ENCODE data around the gene ASB10.

The ASB10 gene

GRCh38 chr7:151189038-151189437 is 2.0 kb upstream of the ASB10 start:
- H4K12ac ChIP-seq (ENCODE audit: low read depth, low read length): no peak overlapping the region
- H3K4me3 ChIP-seq (ENCODE audit: low read depth, low read length): no peak overlapping the region
- no peak overlapping the region for H3K4ac ChIP-seq (ENCODE audit: low read depth, low read length)
- no peak overlapping the region for H3K27ac ChIP-seq (ENCODE audit: low read depth, low read length)
- no peaks in the 10 kb centered on the region for H3K4me1 ChIP-seq (ENCODE audit: control insufficient read depth in 1 of 2, insufficient read depth in 2 of 2, low read length in 2 of 2)
- no peak overlapping the region for H3K4me2 ChIP-seq (ENCODE audit: low read length)
- no peaks in the 10 kb centered on the region for H3K9me3 ChIP-seq (ENCODE audit: insufficient read depth, low read depth, low read length)
- H3K14ac ChIP-seq (ENCODE audit: low read length): no peak overlapping the region
- no peaks in the 10 kb centered on the region for H3K27me3 ChIP-seq (ENCODE audit: insufficient read depth, low read length)
- H3K9ac ChIP-seq (ENCODE audit: low read length): no peak overlapping the region
- H3K18ac ChIP-seq (ENCODE audit: low read length): no peak overlapping the region
- no peaks in the 10 kb centered on the region for H3K79me2 ChIP-seq (ENCODE audit: control insufficient read depth, insufficient read depth, low read length, poor library complexity)
- no peak overlapping the region for H4K91ac ChIP-seq (ENCODE audit: low read depth, low read length)
- no peak overlapping the region for H4K8ac ChIP-seq (ENCODE audit: low read depth, low read length)
- no peaks in the 10 kb centered on the region for H3K79me1 ChIP-seq (ENCODE audit: low read length)
- H3K23ac ChIP-seq (ENCODE audit: low read length): no peak overlapping the region
- H2BK5ac ChIP-seq (ENCODE audit: low read depth, low read length, poor library complexity): no peak overlapping the region
- DNase-seq: no peak
- H3K36me3 ChIP-seq (ENCODE audit: control insufficient read depth in 1 of 2, insufficient read depth in 2 of 2, low read length in 2 of 2): no peaks in the 10 kb centered on the region
- no peak overlapping the region for H2BK120ac ChIP-seq (ENCODE audit: insufficient read depth, low read length, poor library complexity)
- no CpG with 5 or more reads among the region's 4 CpGs for WGBS (ENCODE audit: extremely low coverage, insufficient coverage, insufficient read length)
- no peak overlapping the region for H2AFZ ChIP-seq (ENCODE audit: insufficient read depth, low read length, poor library complexity)
- no peak overlapping the region for H2AK5ac ChIP-seq (ENCODE audit: low read length)
- no peak overlapping the region for H2BK12ac ChIP-seq (ENCODE audit: low read length)

DNA sequence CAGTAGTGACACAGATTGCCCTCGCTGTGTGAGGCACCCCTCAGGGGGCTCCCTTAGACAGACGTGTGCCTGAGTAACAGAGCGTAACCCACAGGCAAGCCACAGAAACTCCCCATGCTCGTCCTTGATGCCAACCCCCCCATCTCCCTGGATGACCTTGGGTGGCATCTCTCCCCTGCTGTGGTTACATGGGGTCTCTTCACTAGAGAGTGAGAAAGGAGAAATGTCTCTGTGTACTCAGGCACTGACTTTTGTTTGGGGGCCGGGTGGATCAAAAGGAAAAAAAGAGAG is 1.1 kb upstream of the ASB10 start:
- H3K9me3 ChIP-seq (ENCODE audit: insufficient read depth, low read depth, low read length): no peaks in the 10 kb centered on the region
- H3K14ac ChIP-seq (ENCODE audit: low read length): no peak overlapping the region
- no peaks in the 10 kb centered on the region for H3K79me2 ChIP-seq (ENCODE audit: control insufficient read depth, insufficient read depth, low read length, poor library complexity)
- no peak overlapping the region for H2BK5ac ChIP-seq (ENCODE audit: low read depth, low read length, poor library complexity)
- H2AFZ ChIP-seq (ENCODE audit: insufficient read depth, low read length, poor library complexity): no peak overlapping the region
- no peak overlapping the region for H4K8ac ChIP-seq (ENCODE audit: low read depth, low read length)
- H2BK12ac ChIP-seq (ENCODE audit: low read length): no peak overlapping the region
- no peak overlapping the region for H3K9ac ChIP-seq (ENCODE audit: low read length)
- no CpG with 5 or more reads among the region's 5 CpGs for WGBS (ENCODE audit: extremely low coverage, insufficient coverage, insufficient read length)
- H3K23ac ChIP-seq (ENCODE audit: low read length): no peak overlapping the region
- H3K4ac ChIP-seq (ENCODE audit: low read depth, low read length): no peak overlapping the region
- H3K27ac ChIP-seq (ENCODE audit: low read depth, low read length): no peak overlapping the region
- H3K4me3 ChIP-seq (ENCODE audit: low read depth, low read length): no peak overlapping the region
- H3K36me3 ChIP-seq (ENCODE audit: control insufficient read depth in 1 of 2, insufficient read depth in 2 of 2, low read length in 2 of 2): no peaks in the 10 kb centered on the region
- no peak overlapping the region for H2BK120ac ChIP-seq (ENCODE audit: insufficient read depth, low read length, poor library complexity)
- H3K79me1 ChIP-seq (ENCODE audit: low read length): no peaks in the 10 kb centered on the region
- H4K12ac ChIP-seq (ENCODE audit: low read depth, low read length): no peak overlapping the region
- no peaks in the 10 kb centered on the region for H3K27me3 ChIP-seq (ENCODE audit: insufficient read depth, low read length)
- no peak overlapping the region for H4K91ac ChIP-seq (ENCODE audit: low read depth, low read length)
- no peak overlapping the region for H3K18ac ChIP-seq (ENCODE audit: low read length)
- DNase-seq: no peak
- H2AK5ac ChIP-seq (ENCODE audit: low read length): no peak overlapping the region
- no peaks in the 10 kb centered on the region for H3K4me1 ChIP-seq (ENCODE audit: control insufficient read depth in 1 of 2, insufficient read depth in 2 of 2, low read length in 2 of 2)
- no peak overlapping the region for H3K4me2 ChIP-seq (ENCODE audit: low read length)

- Histone ChIP-seq H2BK12ac (ENCODE audit: low read length) (no peak overlapping the region), H3K4ac (ENCODE audit: low read depth, low read length) (no peak overlapping the region)
- no CpG with 5 or more reads among the region's 22 CpGs for WGBS (ENCODE audit: extremely low coverage, insufficient coverage, insufficient read length)
Observed at GRCh38 chr7:151187409-151188251, 580 bp upstream of the ASB10 start.

DNA sequence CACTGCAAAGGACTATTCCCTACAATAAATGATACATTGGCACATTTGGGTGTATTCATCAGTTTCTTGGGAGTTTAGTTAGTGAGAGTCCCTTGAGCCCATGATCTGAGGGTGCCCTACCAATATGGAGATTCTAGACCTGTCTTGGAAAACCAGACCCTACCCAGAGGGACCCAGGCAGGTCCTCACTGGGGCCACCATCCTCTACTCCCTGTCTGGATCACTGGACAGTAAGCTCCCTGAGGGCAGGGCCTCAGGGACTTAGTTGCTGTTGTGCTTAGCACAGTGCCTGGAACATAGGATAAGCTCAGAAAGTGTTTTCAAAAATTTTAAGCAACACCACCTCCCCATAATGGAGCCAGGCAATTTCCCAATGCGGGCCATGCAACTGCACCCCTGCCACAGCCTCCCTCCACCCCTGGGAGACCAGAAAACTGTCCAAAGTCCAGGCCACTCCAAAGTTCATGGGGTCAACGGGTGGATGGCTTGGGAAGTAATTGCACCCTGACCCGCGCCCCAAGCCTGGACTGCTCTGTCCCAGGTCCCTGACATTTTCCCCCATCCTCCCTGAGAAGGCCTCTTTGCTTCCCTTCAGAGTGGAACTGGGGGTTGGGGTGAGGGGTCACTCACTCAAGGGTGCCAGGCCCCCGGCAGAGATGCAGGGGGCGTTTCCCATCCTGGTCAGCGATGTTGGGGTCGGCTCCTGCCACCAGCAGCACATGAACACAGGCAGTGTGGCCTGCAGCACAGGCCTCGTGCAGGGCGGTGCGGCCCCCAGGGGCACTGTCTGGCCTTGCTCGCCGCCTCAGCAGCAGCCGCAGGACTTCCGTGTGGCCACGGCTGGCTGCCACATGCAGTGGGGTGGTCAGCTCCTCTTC is 1.0 kb downstream of the ASB10 start:
- Histone ChIP-seq H3K36me3 (ENCODE audit: control insufficient read depth in 1 of 2, insufficient read depth in 2 of 2, low read length in 2 of 2) (no peaks in the 10 kb centered on the region), H3K79me1 (ENCODE audit: low read length) (no peaks in the 10 kb centered on the region), H4K12ac (ENCODE audit: low read depth, low read length) (no peak overlapping the region), H4K91ac (ENCODE audit: low read depth, low read length) (no peak overlapping the region), H3K4me1 (ENCODE audit: control insufficient read depth in 1 of 2, insufficient read depth in 2 of 2, low read length in 2 of 2) (no peaks in the 10 kb centered on the region), H3K79me2 (ENCODE audit: control insufficient read depth, insufficient read depth, low read length, poor library complexity) (no peaks in the 10 kb centered on the region), H3K27ac (ENCODE audit: low read depth, low read length) (no peak overlapping the region), H3K4ac (ENCODE audit: low read depth, low read length) (no peak overlapping the region), H3K9me3 (ENCODE audit: insufficient read depth, low read depth, low read length) (peaks cover 3% of the 10 kb centered on the region), H2BK120ac (ENCODE audit: insufficient read depth, low read length, poor library complexity) (no peak overlapping the region), H2AFZ (ENCODE audit: insufficient read depth, low read length, poor library complexity) (no peak overlapping the region), H2BK12ac (ENCODE audit: low read length) (no peak overlapping the region), H3K18ac (ENCODE audit: low read length) (no peak overlapping the region), H3K4me2 (ENCODE audit: low read length) (no peak overlapping the region), H3K9ac (ENCODE audit: low read length) (no peak overlapping the region), H3K23ac (ENCODE audit: low read length) (no peak overlapping the region), H2AK5ac (ENCODE audit: low read length) (no peak overlapping the region), H3K14ac (ENCODE audit: low read length) (no peak overlapping the region), H3K4me3 (ENCODE audit: low read depth, low read length) (no peak overlapping the region), H3K27me3 (ENCODE audit: insufficient read depth, low read length) (no peaks in the 10 kb centered on the region), H4K8ac (ENCODE audit: low read depth, low read length) (no peak overlapping the region), H2BK5ac (ENCODE audit: low read depth, low read length, poor library complexity) (no peak overlapping the region)
- DNase-seq: no peak
- no CpG with 5 or more reads among the region's 16 CpGs for WGBS (ENCODE audit: extremely low coverage, insufficient coverage, insufficient read length)

More at GRCh38 chr7:151187409-151188251, 580 bp upstream of the ASB10 start:
- Histone ChIP-seq H2AK5ac (ENCODE audit: low read length) (no peak overlapping the region), H3K79me2 (ENCODE audit: control insufficient read depth, insufficient read depth, low read length, poor library complexity) (no peaks in the 10 kb centered on the region), H3K27ac (ENCODE audit: low read depth, low read length) (no peak overlapping the region), H3K23ac (ENCODE audit: low read length) (no peak overlapping the region), H2BK120ac (ENCODE audit: insufficient read depth, low read length, poor library complexity) (no peak overlapping the region), H3K79me1 (ENCODE audit: low read length) (no peaks in the 10 kb centered on the region), H3K4me3 (ENCODE audit: low read depth, low read length) (no peak overlapping the region), H3K27me3 (ENCODE audit: insufficient read depth, low read length) (no peaks in the 10 kb centered on the region), H4K12ac (ENCODE audit: low read depth, low read length) (no peak overlapping the region), H4K8ac (ENCODE audit: low read depth, low read length) (no peak overlapping the region), H3K9ac (ENCODE audit: low read length) (no peak overlapping the region), H3K9me3 (ENCODE audit: insufficient read depth, low read depth, low read length) (no peaks in the 10 kb centered on the region), H2BK5ac (ENCODE audit: low read depth, low read length, poor library complexity) (no peak overlapping the region), H3K18ac (ENCODE audit: low read length) (no peak overlapping the region), H3K4me2 (ENCODE audit: low read length) (no peak overlapping the region), H3K14ac (ENCODE audit: low read length) (no peak overlapping the region), H3K4me1 (ENCODE audit: control insufficient read depth in 1 of 2, insufficient read depth in 2 of 2, low read length in 2 of 2) (no peaks in the 10 kb centered on the region), H4K91ac (ENCODE audit: low read depth, low read length) (no peak overlapping the region), H3K36me3 (ENCODE audit: control insufficient read depth in 1 of 2, insufficient read depth in 2 of 2, low read length in 2 of 2) (no peaks in the 10 kb centered on the region), H2AFZ (ENCODE audit: insufficient read depth, low read length, poor library complexity) (no peak overlapping the region)
- no peak for DNase-seq
